HG02759 (cell line): ENCODE results near the gene VPS35.
A peak's percentile ranks its signal among the peaks of the same experiment; 100 is the strongest.
"Not testable (repeated sequence)": the region's sequence is repeated elsewhere in the genome, so short reads cannot be mapped to it uniquely, and the experiment has no call there.

Experiments used
- ATAC-seq: cut with Tn5 transposase; IDR thresholded peaks from one replicate; pipeline ENCODE4 v1.9.1; 2021; ENCODE audit warnings: mild to moderate bottlenecking, moderate library complexity; ENCODE audit not compliant: unreplicated experiment

VPS35 gene

DNA sequence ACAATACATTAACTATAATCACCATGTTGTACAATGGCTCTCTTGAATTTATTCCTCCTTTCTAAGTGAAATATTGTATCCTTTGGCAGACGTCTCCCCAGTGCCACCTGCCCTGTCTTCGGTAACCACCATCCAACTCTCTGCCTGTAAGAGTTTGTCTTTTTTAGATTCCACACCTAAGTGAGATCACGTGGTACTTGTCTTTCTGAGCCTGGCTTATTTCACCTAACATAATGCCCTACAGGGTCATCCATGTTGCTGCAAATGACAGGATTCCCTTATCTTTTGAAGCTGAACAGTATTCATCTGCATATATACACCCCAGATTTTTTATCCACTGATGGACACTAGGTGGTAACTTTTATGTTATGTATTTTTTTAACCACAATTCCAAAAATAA, 24.7 kb upstream of the VPS35 start:
- no peak for ATAC-seq

GRCh38 chr16:46712911-46713310, 23.9 kb upstream of the VPS35 start:
- no peak for ATAC-seq

DNA sequence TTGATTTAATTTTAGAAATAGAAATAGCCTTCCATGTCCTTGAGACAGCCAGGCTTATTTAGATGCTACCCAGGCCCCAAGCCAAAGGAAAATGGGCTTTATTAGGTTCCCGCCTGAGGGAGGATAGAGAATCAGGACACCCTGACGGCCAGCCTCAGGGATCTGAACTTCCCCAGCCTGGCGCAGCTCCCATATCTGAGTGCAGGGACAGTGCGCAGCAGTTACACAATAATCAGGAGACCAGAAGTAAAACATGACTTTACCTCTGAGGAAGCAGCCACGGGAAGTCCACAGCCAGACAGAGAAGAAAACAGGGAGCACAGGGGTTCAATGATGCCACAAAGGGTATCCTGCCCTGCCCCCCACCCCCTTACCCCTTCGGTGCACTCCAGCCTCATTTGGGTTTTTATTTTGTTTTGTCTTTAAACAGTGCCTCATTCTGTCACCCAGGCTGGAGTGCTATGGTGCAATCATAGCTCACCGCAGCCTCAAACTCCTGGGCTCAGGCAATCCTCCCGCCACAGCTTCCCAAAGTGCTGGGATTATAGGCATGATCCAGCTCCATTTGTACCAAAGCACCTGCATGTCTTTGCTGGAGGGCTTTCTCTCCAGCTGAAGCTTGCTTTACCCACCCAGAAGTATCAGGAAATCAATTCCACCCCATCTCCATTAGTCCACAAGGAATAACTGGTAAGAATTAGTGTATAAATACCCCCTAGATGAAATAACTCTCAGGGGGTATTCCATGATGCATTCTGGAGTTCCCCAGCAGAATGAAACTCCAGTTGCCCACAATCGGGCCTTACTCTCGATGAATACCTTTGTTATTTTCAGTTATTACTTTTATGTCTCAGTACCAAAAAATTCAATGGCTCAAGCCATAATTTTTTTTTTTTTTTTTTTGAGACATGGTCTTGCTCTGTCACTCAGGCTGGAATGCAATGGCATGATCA, 22.4 kb upstream of the VPS35 start:
- ATAC-seq: no peak

DNA sequence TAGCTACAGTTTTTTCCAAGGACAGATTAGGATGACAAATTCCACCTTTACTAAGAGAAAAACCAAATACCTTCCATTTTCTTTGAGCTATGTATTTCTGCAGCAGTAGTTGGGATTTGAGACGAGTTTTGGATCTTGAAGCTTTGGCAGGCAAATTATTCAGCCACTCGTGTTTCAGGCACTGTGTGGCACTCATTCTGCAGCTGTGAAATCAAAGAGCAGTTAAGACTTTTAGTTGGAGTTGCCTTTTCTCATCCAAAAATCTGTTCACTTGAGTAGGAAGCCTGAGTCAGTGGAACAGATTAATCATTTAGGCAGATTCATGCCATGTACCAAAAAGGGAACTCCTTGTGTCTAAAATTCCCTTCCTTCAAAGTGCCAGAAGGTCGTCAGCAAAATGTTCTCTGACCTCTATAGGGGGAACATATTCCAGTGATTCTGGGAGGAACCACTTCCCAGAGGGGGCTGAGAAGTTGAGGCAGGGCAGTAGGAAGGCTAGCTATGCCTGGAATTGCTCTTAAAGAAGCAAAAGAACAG, 20.6 kb upstream of the VPS35 start:
- no peak for ATAC-seq

GRCh38 chr16:46706642-46707041, 17.7 kb upstream of the VPS35 start:
- ATAC-seq: no peak

- no peak for ATAC-seq
Observed at GRCh38 chr16:46702030-46702429, 13.1 kb upstream of the VPS35 start.

GRCh38 chr16:46701615-46702014, 12.6 kb upstream of the VPS35 start:
- ATAC-seq: no peak

DNA sequence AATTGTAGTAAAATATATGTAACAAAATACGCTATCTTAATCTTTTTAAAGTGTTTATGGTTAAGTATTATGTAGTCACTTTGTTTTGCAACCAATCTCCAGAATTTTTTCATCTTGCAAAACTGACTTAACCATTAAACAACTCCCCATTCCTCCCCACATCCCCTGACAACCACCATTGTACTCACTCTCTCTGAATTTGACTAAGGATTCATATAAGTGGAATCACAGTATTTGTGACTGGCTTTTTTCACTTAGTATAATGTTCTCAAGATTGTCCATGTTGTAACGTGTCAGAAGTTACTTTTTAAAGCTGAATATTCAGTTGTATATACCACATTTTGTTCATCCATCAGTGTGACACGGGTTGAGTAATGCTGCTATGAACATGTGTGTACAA, 11.1 kb upstream of the VPS35 start:
- no peak for ATAC-seq

GRCh38 chr16:46696957-46697356, 8.0 kb upstream of the VPS35 start:
- ATAC-seq: no peak

GRCh38 chr16:46695937-46696336, 7.0 kb upstream of the VPS35 start:
- no peak for ATAC-seq

GRCh38 chr16:46693598-46693997, 4.6 kb upstream of the VPS35 start:
- ATAC-seq: no peak

DNA sequence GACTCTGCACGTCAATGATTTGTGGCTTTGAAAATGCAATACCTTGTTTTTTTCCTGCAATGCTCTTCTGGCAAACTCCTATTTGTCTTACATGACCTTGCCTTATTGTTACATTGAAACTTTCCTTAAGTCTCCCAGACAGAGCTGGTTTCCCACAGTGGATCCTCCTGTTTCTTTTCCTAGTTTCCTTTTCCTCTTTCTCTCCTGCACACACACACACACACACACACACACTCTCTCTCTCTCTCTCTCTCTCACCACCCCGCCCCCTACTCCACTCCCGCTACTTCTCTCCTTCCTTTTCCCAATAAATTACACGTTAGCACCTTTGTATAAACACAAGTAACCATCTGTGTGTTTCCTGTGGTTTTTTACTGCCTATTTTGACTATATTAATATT, 2.7 kb upstream of the VPS35 start:
- no peak for ATAC-seq

DNA sequence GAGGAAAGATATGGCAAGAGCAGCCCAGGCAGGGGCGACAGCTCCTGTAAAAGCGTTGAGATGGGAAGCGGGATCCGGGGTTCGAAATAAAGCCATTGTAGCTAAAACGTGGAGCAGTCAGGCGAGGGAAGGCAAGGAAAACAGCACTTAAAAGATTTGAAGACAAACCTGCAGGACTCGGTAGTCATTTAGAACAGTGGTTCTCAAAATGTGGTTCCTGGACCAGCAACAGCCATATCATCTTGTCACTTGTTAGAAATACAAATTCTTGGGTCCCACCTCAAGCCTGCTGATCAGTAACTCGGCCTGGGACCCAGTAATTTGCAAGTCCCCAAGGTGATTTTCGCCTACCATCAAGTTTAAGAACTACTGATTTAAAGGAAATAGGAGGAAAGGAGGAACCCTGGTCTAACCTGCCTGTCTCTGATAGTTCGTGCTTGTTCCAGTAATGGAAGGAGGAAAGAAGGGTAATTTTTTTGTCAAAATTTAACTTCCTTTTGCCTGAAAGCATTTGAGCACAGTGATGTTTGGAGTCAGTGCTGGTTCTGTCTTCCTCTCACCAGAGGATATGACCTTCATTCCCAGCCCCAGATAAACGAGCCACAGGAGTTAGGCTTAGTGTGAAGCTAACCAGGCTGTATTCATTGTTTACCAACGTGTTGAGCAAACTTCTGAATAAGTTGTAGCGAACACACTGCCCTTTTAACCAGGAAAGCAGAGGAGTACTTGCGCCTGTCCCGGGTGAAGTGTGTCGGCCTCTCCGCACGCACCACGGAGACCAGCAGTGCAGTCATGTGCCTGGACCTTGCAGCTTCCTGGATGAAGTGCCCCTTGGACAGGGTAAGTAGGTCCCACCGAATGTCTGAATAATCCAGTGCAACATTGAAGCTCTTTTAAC, 1.6 kb upstream of the VPS35 start:
- ATAC-seq: no peak

DNA sequence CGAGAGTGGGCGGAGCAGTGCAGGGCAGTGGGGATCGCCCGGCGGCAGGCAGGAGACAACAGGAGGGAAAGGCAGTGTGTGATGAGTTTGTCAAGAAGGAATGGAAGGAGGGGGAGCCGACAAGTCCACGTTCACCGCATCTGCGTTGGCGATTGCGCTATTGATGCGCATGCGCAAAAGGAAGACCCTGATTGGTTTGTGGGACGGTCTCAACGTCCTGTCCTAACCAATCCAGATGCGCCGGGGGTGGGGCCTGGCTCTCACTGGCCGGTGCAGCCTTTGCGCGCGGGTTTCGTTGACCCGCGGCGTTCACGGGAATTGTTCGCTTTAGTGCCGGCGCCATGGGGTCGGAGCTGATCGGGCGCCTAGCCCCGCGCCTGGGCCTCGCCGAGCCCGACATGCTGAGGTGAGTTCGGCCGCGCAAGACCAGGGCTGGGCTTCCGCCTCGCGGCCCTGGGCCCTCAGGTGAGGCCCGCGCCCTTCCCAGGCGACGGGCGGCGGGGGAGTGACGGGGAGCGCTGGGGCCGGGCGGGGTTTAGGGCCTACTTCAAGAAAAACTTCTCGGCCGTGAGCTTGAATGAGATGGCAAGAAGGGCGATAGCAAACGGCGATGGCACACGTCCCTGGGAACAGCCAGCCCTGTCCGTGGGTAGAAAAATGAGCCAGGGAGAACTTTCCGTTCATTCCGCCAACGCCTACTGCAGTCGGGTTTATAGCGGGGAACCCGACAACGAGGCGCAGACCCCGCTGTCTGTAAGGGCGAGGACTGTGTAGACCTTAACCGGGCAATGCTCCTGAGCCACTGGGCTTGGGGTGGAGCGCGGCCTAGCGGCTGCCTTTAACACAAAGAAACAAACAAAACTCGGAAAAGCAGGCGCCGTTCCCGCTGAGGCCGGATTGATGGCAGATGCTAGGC, 645 bp upstream of the VPS35 start, which contains the start of gene ORC6:
TSS of gene ORC6 (plus strand) at position 295 of the 916 bp plus-strand sequence. CDS start at position 342, 47 bp downstream.
- ATAC-seq: peak; percentile 77

DNA sequence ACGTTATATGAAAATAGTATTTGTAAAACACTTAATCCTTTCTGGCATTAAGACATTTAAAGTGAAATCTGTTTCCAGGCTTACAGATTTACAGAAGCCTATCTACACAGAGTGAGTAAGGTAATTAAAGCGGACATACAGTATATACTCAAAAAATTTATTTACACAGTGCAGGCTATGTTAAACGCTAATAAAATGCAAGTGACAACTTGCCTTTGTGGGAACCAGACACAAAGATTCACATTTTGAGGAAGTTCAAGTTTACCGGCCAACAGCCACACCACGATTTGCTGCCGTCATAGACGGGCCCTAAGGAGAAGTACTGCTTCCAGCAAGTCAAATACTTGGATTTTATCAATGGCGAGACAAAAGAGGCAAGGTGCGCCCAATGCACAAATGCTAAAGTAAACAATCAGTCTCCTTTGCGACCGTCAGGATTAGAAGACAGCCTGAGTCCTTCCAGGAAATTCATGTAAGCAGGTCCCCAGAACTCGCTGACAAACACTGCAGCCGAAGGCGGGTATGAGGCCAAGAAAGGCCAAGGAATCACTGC, 801 bp downstream of the VPS35 start:
- no peak for ATAC-seq

DNA sequence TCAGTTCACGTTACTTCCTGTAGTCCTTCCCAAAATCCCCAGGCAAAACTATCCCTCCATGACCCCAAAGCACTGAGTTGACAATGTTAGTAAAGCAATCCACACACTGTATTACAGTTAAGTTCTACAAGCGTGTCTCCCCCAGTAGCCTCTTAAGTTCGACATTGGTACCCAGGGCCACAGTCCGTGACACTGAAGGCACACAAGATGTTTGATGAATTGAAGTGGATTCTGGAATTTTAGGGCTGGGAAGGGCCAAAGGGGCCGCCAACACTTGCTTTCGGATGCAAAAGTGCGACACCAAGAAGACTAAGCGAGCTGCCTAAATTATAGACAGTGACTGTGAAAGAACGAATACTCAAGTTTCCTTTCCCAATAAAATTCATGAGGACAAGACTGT, 1.5 kb downstream of the VPS35 start:
- ATAC-seq: no peak

GRCh38 chr16:46686815-46687473, 2.0 kb downstream of the VPS35 start:
- no peak for ATAC-seq

DNA sequence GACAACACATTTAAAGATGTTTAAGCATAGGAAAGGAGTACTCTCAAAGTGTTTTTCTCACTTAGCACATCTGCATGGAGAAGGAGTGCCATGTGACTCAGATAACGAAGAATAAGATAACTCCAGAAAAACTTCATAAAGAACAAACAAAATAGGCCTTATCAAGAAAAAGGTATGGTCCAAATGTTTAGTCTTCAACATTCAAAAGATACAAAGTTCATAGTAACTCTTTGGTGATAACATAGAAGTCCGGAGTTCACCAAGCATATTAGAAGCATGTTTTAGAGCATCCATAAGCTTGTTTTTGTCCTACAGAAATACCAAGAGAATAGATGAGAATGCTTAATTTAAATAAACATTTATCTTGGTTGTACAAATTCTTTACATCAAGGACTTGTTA, 7.1 kb downstream of the VPS35 start:
- ATAC-seq: not testable (repeated sequence)

DNA sequence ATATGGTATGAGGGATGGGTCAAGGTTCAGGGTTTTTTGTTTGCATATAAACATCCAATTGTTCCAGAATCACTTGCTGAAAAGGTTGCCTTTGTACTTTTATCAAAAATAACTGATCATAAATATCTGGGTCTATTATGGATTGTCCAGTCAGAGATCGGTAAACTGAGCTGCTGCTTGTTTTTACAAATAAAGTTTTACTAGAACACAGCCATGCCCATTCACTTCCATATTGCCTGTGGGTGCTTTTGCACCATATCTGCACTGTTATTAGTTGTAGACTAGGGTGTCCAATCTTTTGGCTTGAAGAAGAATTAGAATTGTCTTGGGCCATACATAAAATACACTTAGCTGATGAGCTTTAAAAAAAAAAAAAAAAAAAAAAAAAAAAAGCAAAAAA, 11.0 kb downstream of the VPS35 start:
- ATAC-seq: not testable (repeated sequence)
